Measurements from ENCODE around the gene DHRS4L2. TPM values are rescaled to one million over a fixed set of nuclear protein-coding genes. Genes with fewer than 3 reads are reported as not detected.
"Not testable (repeated sequence)": the region's sequence is repeated elsewhere in the genome, so short reads cannot be mapped to it uniquely, and the experiment has no call there.

Gene DHRS4L2
- total and polyA plus RNA-seq, 7 donors: 8.0 to 62.7 (median 20.0) TPM

GRCh38 chr14:24001679-24002078 lies 12.9 kb downstream of the DHRS4L2 start:
- 100% methylated on average over 1 of the region's 2 CpGs; no CpG with 5 or more reads in 1 of the 2 donors for WGBS, 2 donors
- intact Hi-C loops (cut with DNase I); H3K36me3 ChIP-seq; DNase-seq; H3K27me3 ChIP-seq; H3K9me3 ChIP-seq; H3K4me1 ChIP-seq; H3K27ac ChIP-seq; H3K4me3 ChIP-seq: not testable (repeated sequence)

GRCh38 chr14:24006471-24006816 lies 17.7 kb downstream of the DHRS4L2 start:
- H3K4me1 ChIP-seq; H3K9me3 ChIP-seq; H3K36me3 ChIP-seq; H3K27me3 ChIP-seq; DNase-seq; intact Hi-C loops (cut with DNase I): not testable (repeated sequence)
- Histone ChIP-seq H3K4me3 (peak overlapping the region in 3 of 4 donors; percentile 45 to 49 (median 47)), H3K27ac (peak overlapping the region in 3 of 4 donors; percentile 57 to 74 (median 68))
- 0% methylated on average over 1 to 6 of the region's 15 CpGs for WGBS, 2 donors

DNA sequence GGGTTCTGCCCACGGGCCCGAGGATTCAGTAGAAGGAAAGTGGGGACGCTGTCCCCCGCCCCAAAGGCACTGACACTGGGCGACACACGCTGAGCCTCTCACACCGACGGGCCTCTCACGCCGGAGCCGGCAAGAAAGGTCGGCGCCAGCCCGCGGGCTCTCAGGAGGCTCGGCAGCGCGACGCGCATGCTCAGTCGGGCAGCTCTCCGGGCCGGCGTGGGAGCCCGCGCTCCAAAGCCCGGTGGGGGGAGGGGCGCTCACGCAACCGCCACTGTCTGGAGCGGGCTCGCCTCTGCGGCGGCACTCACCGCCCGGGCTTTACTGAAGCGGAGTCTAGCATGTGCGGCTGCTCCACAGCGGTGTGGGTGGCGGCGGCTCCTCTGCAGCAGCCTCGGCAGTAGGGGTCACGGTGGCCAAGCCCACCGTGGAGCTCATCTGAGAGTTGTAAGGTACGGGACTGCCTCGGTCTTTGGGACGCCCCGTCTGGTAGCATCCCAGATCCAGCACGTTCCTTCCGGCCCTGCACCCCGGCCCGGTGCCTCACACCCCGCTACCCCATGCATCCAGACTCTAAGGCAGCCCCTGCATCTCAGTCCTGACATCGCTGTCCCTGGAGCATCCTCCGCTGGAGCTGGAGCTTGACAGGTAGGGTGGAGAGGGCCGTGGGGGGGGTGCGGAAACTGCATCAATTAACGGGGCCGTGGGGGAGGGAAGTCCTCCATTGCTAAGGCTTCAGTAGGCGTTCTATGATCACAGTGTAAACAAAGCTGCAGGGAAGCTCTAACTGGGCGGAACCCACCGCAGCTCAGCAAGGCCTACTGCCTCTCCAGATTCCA lies 18.3 kb downstream of the DHRS4L2 start:
- H3K36me3 ChIP-seq; H3K4me1 ChIP-seq; H3K27me3 ChIP-seq; H3K9me3 ChIP-seq; intact Hi-C loops (cut with DNase I); DNase-seq: not testable (repeated sequence)
- 1 to 5% methylated on average over 55 to 62 of the region's 62 CpGs for WGBS, 2 donors
- Histone ChIP-seq H3K4me3 (peak overlapping the region in 3 of 4 donors; percentile 45 to 49 (median 47)), H3K27ac (peak overlapping the region in 3 of 4 donors; percentile 57 to 74 (median 68))

DNA sequence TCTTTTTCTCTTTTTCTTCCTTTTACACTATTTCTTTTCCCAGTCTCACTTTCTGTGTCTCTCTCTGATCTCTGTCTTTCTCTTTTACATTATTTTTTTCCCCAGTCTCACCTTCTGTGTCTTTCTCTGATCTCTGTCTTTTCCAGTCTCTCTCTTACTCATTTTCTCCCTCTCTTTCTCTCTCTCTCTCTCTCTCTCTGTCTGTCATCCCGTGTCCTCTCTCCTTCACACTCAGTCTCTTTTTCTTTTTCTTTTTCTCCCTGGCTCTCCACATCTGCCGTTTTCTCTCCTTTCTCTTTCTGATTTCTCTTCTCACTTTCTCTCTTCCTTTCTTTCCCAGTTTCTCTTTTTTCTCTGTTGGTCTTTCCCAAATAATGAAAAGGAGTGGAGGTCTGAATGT lies 22.3 kb downstream of the DHRS4L2 start:
- WGBS, 2 donors: 69 to 78% methylated on average over 2 of the region's 2 CpGs

GRCh38 chr14:24012726-24013273 lies 24.1 kb downstream of the DHRS4L2 start:
- DNase-seq, H3K4me3 ChIP-seq, H3K4me1 ChIP-seq, H3K27ac ChIP-seq, H3K36me3 ChIP-seq, H3K27me3 ChIP-seq, H3K9me3 ChIP-seq: not testable (repeated sequence)
- WGBS, 2 donors: 47 to 66% methylated on average over 4 of the region's 4 CpGs
- intact Hi-C loops (cut with DNase I): loop anchor here (5.0 to 10.0 kb wide), 2 partner anchors 95 to 378 kb away; partner anchors contain the start of gene DHRS2

More for the DNA sequence above, 22.3 kb downstream of the DHRS4L2 start:
- intact Hi-C loops (cut with DNase I): loop anchor here (5.0 to 10.0 kb wide), 2 partner anchors 96 to 376 kb away; partner anchors contain the start of gene DHRS2
- no peak overlapping the region for H3K27ac ChIP-seq
- H3K4me3 ChIP-seq: no peak overlapping the region
- no peak for DNase-seq
- no peaks in the 10 kb centered on the region for H3K27me3 ChIP-seq
- no peaks in the 10 kb centered on the region for H3K36me3 ChIP-seq
- TF ChIP-seq EP300 (IDR thresholded peaks at IDR 0.05) (no peak), POLR2AphosphoS5 (IDR thresholded peaks at IDR 0.05) (no peak), CTCF (IDR thresholded peaks at IDR 0.05) (no peak), POLR2A (IDR thresholded peaks at IDR 0.05) (no peak)
- no peaks in the 10 kb centered on the region for H3K9me3 ChIP-seq
- H3K4me1 ChIP-seq: peaks cover 0 to 4% (median 2%) of the 10 kb centered on the region in 4 donors

DNA sequence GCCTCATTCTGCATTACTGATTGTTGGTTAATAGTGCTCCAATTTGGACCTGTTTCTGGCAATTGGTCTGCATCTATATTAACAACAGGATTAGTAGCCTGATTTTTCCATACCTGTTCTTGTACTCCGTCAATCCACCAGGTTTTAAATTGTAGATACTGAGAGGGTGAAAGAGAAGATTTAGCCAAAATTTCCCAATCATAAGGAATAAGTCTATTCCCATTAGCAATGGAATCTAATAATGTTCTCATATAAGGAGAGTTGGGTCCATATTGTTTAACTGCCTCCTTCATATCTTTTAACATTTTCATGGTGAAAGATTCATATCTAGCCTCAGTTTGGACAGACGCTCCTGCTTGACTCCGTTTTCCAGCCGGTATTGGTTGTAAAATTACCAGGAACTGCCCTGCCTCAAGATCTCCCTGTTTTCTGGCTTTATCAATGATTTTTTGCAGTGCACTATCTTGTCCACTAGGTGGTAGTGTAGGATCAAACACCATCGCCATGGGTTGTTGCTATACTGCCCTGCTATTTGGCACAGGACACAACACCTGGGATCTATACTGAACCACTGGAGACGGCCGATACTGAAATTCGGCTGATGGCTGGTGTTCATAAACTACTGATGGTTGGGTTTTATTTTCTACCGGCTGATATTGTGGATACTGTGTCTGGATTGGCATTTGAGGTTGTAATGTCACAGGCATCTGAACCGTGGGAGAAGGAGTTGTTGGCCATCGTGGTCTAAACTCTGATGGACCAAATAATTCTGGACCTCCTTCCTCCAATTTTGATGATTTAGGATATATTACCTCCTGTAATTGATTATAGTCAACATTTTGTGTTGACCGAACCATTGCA lies 25.2 kb downstream of the DHRS4L2 start:
- H3K27me3 ChIP-seq: no peaks in the 10 kb centered on the region
- TF ChIP-seq EP300 (IDR thresholded peaks at IDR 0.05) (no peak), POLR2AphosphoS5 (IDR thresholded peaks at IDR 0.05) (no peak), CTCF (IDR thresholded peaks at IDR 0.05) (peak; percentile 88 to 94 (median 93)), POLR2A (IDR thresholded peaks at IDR 0.05) (no peak)
- WGBS, 2 donors: 23 to 31% methylated on average over 12 of the region's 12 CpGs
- intact Hi-C loops (cut with DNase I): loop anchor here (1.0 to 10.0 kb wide), 4 partner anchors 22 to 379 kb away; partner anchors contain the start of gene DHRS2
- no peak overlapping the region for H3K27ac ChIP-seq
- H3K36me3 ChIP-seq: no peaks in the 10 kb centered on the region
- H3K9me3 ChIP-seq: no peaks in the 10 kb centered on the region
- H3K4me3 ChIP-seq: no peak overlapping the region
- H3K4me1 ChIP-seq: peaks cover 0 to 4% (median 2%) of the 10 kb centered on the region in 4 donors
- peak; percentile 72 for DNase-seq

DNA sequence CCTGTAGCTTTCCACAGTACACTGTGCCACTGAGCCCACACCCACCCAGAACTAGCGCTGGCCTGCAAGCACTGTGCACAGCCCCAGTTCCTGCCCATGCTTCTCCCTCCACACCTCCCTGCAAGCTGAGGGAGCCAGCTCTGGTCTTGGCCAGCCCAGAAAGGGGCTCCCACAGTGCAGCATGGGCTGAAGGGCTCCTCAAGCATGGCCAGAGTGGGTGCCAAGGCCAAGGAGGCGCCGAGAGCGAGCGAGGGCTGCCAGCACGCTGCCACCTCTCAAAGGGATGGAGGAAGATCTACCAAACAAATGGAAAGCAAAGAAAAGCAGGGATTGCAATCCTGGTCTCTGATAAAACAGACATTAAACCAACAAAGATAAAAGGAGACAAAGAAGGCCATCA lies 27.0 kb downstream of the DHRS4L2 start:
- WGBS, 2 donors: 97 to 98% methylated on average over 6 of the region's 6 CpGs
- intact Hi-C loops (cut with DNase I): loop anchor here (10.0 kb wide), 1 partner anchor 381 kb away; the partner anchor contains the start of gene DHRS2
- DNase-seq, H3K4me3 ChIP-seq, H3K27ac ChIP-seq, H3K36me3 ChIP-seq, H3K9me3 ChIP-seq, H3K27me3 ChIP-seq, H3K4me1 ChIP-seq: not testable (repeated sequence)

- DNase-seq, H3K4me1 ChIP-seq, H3K27ac ChIP-seq, H3K4me3 ChIP-seq, H3K9me3 ChIP-seq, H3K27me3 ChIP-seq, H3K36me3 ChIP-seq: not testable (repeated sequence)
- intact Hi-C loops (cut with DNase I): loop anchor here (10.0 kb wide), 1 partner anchor 384 kb away; the partner anchor contains the start of gene DHRS2
Observed at GRCh38 chr14:24018978-24019377, 30.2 kb downstream of the DHRS4L2 start.

DNA sequence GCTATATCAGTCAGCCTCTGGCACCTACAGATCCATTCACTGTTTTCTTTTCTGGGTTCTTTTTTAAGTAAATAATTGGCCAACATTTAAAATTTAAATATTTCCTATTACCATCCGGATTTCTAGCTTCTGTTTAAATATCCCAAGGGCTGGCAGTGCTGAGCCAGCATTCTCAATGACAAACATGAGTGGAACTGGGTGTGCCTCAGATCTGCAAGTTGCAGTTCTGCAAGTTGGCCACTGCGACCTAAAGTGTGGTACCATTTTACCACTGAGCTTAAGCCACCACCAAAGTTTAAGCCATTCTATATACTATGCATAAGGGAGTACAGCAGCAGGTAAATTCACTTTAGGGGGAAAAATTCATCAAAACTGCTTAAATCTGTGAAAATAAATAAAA lies 31.2 kb downstream of the DHRS4L2 start:
- intact Hi-C loops (cut with DNase I): loop anchor here (10.0 kb wide), 1 partner anchor 385 kb away; the partner anchor contains the start of gene DHRS2

More for the DNA sequence above, 31.2 kb downstream of the DHRS4L2 start:
- H3K9me3 ChIP-seq, H3K4me3 ChIP-seq, H3K4me1 ChIP-seq, H3K27me3 ChIP-seq, H3K36me3 ChIP-seq, H3K27ac ChIP-seq, DNase-seq: not testable (repeated sequence)
- WGBS, 2 donors: 19 to 60% methylated on average over 2 of the region's 2 CpGs

Data from sigmoid colon (tissue), 7 donors.